Mesothelial cell of epicardium (in vitro differentiated cells): ENCODE results near the gene EEF1AKMT1. TPM values are rescaled to one million over a fixed set of nuclear protein-coding genes. Genes with fewer than 3 reads are reported as not detected.
"Not testable (repeated sequence)": the region's sequence is repeated elsewhere in the genome, so short reads cannot be mapped to it uniquely, and the experiment has no call there.

Experiments
- DNase-seq, 2 experiments: peaks; one replicate each; pipeline ENCODE4 v3.0.0; 2021; ENCODE audit warnings: low spot score in 2 of 2; ENCODE audit not compliant: unreplicated experiment in 2 of 2
- H3K27ac Mint-ChIP-seq: 2 replicates; pipeline ENCODE4 v1.8.0; 2021; ENCODE audit warnings: mixed read lengths
- H3K27me3 Mint-ChIP-seq: 2 replicates; pipeline ENCODE4 v1.8.0; 2021; ENCODE audit warnings: low read depth, mixed read lengths
- H3K36me3 Mint-ChIP-seq: 2 replicates; pipeline ENCODE4 v1.8.0; 2021; ENCODE audit warnings: mixed read lengths
- H3K4me1 Mint-ChIP-seq: 2 replicates; pipeline ENCODE4 v1.8.0; 2021; ENCODE audit warnings: mixed read lengths
- H3K4me3 Mint-ChIP-seq: 2 replicates; pipeline ENCODE4 v1.8.0; 2021; ENCODE audit warnings: mild to moderate bottlenecking, moderate library complexity, mixed read lengths
- H3K9me3 Mint-ChIP-seq: 2 replicates; pipeline ENCODE4 v1.8.0; 2021; ENCODE audit warnings: mixed read lengths
- CTCF ChIP-seq: fragments of 200-600 bp; sonication (generic); IDR thresholded peaks from one replicate; pipeline ENCODE4 v1.5.0; 2021; ENCODE audit warnings: antibody characterized with exemption; ENCODE audit not compliant: unreplicated experiment
- total RNA-seq: library from RNA; stranded (reverse); gene quantifications from 3 replicates; pipeline ENCODE4 v1.2.1, GENCODE V29; 2021

The EEF1AKMT1 gene
- total RNA-seq, 1 donor from 2014 or later: 9.5 TPM

- no peak for TF ChIP-seq CTCF
- H3K27ac Mint-ChIP-seq: no peak overlapping the region
- DNase-seq: no peak
- H3K27me3 Mint-ChIP-seq: no peaks in the 10 kb centered on the region
- no peaks in the 10 kb centered on the region for H3K9me3 Mint-ChIP-seq
- peaks cover 27% of the 10 kb centered on the region for H3K4me1 Mint-ChIP-seq
- H3K36me3 Mint-ChIP-seq: peaks cover 9% of the 10 kb centered on the region
- H3K4me3 Mint-ChIP-seq: no peak overlapping the region
These were observed 91.7 kb downstream of the EEF1AKMT1 start for GRCh38 chr13:20682061-20682460.

GRCh38 chr13:20681481-20681880, 92.3 kb downstream of the EEF1AKMT1 start:
- peaks cover 23% of the 10 kb centered on the region for H3K4me1 Mint-ChIP-seq
- not testable (repeated sequence) for DNase-seq, H3K9me3 Mint-ChIP-seq, H3K27me3 Mint-ChIP-seq, H3K27ac Mint-ChIP-seq, H3K4me3 Mint-ChIP-seq
- H3K36me3 Mint-ChIP-seq: peaks cover 11% of the 10 kb centered on the region

GRCh38 chr13:20680416-20681080, 93.2 kb downstream of the EEF1AKMT1 start:
- Mint-ChIP-seq H3K4me1 (peaks cover 23% of the 10 kb centered on the region), H3K36me3 (peaks cover 11% of the 10 kb centered on the region), H3K27me3 (no peaks in the 10 kb centered on the region), H3K27ac (no peak overlapping the region), H3K4me3 (no peak overlapping the region), H3K9me3 (no peaks in the 10 kb centered on the region)
- no peak for TF ChIP-seq CTCF
- no peak for DNase-seq

- Mint-ChIP-seq H3K4me3 (no peak overlapping the region), H3K9me3 (no peaks in the 10 kb centered on the region), H3K27me3 (no peaks in the 10 kb centered on the region), H3K36me3 (peaks cover 11% of the 10 kb centered on the region), H3K4me1 (peaks cover 23% of the 10 kb centered on the region), H3K27ac (no peak overlapping the region)
- DNase-seq: no peak
- no peak for TF ChIP-seq CTCF
These were observed 93.9 kb downstream of the EEF1AKMT1 start for GRCh38 chr13:20679879-20680278.

Other genes with a start within 250 kb of the EEF1AKMT1 start
- gene CRYL1, start 248.1 kb downstream of the EEF1AKMT1 start, total RNA-seq: 26.9 to 29.7 TPM (median 29.4 TPM) in 3 replicates
- 28.5 to 30.0 TPM (median 28.8 TPM) in 3 replicates for gene IFT88, start 206.8 kb downstream of the EEF1AKMT1 start, total RNA-seq
- gene IL17D, start 70.3 kb downstream of the EEF1AKMT1 start, total RNA-seq: 5.4 to 6.2 TPM (median 5.9 TPM) in 3 replicates
- 21.6 to 24.7 TPM (median 22.7 TPM) in 3 replicates for gene XPO4, start 128.8 kb upstream of the EEF1AKMT1 start, total RNA-seq